Middle frontal gyrus (tissue), 1 donor: ENCODE data around the gene CLHC1.
"Not testable (repeated sequence)": the region's sequence is repeated elsewhere in the genome, so short reads cannot be mapped to it uniquely, and the experiment has no call there.

Experiments used
- DNase-seq: peaks from one replicate; pipeline ENCODE4 v3.0.0-alpha.2; 2015; ENCODE audit warnings: low spot score; ENCODE audit errors: extremely low spot score

Gene CLHC1

GRCh38 chr2:55232863-55233657, 967 bp upstream of the CLHC1 start:
- DNase-seq, result no peak

GRCh38 chr2:55231546-55232083, 478 bp downstream of the CLHC1 start:
- DNase-seq, result no peak

GRCh38 chr2:55230551-55230950, 1.5 kb downstream of the CLHC1 start:
- DNase-seq, result no peak

DNA sequence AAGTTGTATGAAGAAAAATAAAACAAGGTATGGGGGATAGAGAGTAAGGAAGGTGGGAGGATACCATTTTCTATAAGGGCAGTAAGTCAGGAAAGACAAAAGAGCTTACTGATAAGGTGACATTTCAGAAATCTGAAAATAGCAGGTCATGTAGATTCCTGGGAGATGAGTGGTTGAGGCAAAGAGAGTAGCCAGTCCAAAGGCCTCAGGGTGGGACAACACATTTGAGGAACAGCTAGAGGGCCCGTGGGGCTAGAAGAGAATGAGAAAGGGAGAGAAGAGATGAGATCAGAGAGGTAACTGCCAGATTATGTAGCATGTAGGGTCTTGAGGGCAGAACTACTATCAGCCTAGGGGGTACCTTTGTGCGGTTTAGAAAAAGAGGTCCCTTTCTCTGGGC, 2.9 kb downstream of the CLHC1 start:
- DNase-seq, result no peak

DNA sequence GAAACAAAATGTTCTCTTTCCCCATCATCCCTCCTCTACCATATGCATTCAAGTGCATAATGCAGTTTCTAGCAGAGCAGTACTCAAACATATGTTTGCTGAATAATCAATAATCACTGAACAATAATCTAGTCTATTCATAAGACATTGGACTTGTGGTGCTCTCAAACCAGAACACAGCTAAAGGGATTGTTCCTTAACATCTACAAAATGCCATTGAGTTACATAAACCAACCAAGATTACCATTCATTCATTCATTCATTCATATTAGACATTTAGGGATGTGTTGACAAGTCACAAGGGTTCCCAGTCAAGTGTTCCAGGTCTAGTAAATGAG, 3.9 kb downstream of the CLHC1 start:
- no peak for DNase-seq

- DNase-seq, result not testable (repeated sequence)
Measured at GRCh38 chr2:55227437-55228225, 4.5 kb downstream of the CLHC1 start.

DNA sequence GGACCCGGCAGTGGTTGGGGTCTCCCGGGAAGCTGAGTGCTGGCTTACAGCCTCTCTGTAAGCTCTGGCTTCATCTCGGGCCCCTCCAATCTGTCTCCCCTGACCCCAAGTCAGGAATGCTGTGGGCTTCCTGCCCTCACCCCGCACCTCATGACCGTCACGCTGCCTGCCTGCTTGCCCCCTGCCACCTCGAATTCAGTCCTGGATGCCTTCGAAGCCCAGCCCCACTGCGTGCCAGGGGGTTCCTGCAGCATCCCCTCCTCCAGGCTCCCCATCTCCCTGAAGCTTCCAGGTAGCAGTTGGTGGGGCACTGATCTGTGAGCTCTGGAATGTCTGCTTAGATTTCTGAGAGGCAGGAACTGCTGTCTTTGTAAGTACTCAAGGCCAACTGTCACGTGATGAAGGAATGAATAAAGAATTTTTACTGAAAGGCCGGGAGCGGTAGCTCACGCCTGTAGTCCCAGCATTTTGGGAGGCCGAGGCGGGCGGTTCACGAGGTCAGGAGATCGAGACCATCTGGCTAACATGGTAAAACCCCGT, 6.5 kb downstream of the CLHC1 start:
- no peak for DNase-seq

GRCh38 chr2:55224761-55225261, 7.3 kb downstream of the CLHC1 start:
- DNase-seq, result no peak

- no peak for DNase-seq
Measured at GRCh38 chr2:55223958-55224760, 7.9 kb downstream of the CLHC1 start.

DNA sequence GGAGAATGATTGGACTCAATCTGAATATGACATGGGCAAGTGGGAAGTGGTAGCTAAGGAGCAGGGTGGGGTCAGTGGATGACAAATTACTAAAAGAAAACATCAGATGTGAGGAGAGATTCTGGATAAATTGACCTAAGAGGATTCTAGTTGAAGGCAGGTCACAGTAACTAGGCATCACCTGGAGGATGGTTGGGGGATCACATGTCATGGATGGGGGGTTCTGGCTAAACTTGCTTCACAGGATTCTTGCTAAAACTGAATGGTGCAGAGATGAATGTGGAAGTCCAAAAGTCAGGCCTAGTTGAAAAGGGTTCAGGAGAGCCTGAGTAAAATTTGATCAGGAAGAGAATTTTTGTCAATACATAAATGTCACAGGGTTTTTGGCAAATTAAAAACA, 18.3 kb downstream of the CLHC1 start:
- DNase-seq, result no peak

DNA sequence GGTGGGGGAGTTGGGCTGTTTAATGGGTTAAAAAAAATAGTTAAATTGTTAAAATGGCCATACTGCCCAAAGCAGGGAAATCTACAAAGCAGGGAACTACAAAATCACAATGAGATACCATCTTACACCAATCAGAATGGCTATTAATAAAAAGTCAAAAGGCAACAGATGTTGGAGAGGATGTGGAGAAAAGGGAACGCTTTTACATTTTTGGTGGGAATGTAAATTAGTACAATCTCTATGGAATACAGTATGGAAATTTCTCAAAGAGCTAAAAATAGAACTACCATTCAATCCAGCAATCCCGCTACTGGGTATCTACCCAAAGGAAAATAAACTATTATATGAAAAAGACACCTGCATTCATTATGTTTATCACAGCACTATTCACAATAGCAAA, 27.1 kb downstream of the CLHC1 start:
- DNase-seq, result no peak

- DNase-seq, result no peak
Measured at GRCh38 chr2:55204536-55204935, 27.6 kb downstream of the CLHC1 start.

- DNase-seq, result no peak
Measured at GRCh38 chr2:55200416-55200815, 31.7 kb downstream of the CLHC1 start.

DNA sequence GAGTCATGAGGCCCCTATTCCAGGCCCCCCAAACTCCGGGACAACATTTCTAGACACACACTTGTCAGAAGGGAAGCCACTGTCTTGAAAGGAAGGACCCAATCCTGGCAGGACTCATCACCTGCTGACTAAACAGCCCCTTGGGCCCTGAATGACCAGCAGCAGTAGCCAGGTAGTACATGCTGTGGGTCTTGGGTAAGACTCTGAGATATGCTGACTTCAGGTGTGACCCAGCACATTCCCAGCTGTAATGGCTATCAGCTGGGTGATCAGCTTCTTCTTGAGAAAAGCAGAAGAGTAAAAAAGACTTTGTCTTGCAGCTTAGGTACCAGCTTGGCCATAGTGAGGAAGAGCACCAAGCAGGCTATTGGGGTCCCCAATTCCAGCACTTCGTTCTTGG, 35.6 kb downstream of the CLHC1 start:
- DNase-seq, result no peak

GRCh38 chr2:55191888-55192287, 40.2 kb downstream of the CLHC1 start:
- not testable (repeated sequence) for DNase-seq

DNA sequence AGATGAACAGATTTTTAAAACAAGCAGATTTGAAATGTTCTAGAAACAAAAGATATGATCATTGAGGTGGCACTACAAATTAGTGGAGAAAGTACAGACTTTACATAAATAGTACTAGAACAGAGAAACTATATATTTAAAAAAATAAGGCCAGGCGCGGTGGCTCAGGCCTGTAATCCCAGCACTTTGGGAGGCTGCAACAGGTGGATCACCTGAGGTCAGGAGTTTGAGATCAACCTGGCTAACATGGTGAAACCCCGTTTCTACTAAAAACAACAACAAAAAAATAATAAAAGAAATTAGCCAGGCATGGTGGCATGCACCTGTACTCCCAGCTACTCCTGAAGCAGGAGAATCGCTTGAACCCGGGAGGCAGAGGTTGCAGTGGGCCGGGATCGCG, 45.3 kb downstream of the CLHC1 start:
- not testable (repeated sequence) for DNase-seq

DNA sequence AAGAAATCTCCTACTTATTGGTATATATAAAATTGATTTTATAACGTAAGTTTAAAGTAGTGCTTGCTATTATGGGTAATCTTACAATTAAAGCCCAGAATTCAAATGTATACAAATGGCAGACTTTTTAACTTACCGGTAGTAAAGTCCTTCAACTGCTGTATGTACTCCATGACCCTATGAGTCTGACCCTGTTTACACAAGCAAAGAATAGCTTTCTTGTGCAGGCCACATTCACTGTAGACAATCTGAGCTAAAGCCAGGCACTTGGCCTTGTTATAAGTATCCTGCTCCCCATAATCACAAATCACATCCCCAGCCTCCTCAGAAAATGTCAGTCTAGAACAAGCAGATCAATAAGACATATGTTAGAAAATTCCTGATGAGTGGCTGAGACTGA, 51.7 kb downstream of the CLHC1 start:
- no peak for DNase-seq

DNA sequence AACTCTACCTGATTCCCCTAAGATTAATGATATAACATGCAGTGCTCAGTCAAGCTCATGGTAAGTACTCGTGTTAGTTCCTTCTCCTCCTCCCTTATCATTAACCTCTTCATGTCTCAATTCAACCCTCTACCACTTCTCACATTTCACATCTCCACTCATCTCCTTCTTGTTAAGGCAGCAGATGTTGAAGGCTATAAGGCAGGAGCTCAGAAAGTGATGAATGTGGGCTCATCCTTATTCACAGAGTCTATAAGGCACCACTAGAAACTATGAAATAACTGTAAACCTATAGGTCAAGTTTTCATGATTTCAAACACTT, 56.0 kb downstream of the CLHC1 start:
- DNase-seq, result no peak

- DNase-seq, result peak; percentile 61
Measured at GRCh38 chr2:55175254-55176093, 56.6 kb downstream of the CLHC1 start.

DNA sequence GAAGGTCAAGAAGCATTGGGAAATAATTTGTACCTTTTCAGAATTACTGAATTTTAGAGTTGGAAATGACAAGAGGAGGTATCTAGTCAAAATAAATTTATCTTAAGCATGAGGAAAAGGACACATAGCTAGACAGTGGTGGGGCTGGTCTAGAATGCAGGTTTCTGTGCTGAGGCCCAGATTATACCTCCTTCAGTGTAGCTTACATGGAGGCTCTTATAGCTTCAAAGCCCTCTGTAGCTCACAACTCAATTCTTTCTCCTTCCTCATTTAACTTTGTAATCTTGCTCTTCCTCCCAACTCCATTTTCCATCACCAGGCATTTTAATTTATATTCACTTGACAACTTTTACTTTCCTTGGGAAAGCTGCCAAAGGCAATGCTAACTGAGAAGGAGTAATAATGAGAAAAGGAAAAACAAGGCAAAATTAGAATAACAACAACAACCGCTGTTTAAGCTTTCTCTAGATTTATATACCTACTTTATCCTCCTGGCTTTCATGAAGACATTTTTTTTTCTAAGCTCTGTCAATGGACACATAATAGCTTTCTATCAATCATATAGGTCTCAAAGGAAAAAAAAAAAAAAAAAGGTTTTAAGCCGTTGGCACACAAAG, 58.5 kb downstream of the CLHC1 start:
- no peak for DNase-seq
